Measurements from ENCODE around the gene ATP6V0C. TPM values are rescaled to one million over a fixed set of nuclear protein-coding genes. Genes with fewer than 3 reads are reported as not detected.

ATP6V0C gene
- polyA plus RNA-seq, 3 donors, result 176 to 310 (median 187) TPM

GRCh38 chr16:2530629-2531318 is 17.0 kb downstream of the ATP6V0C start:
- Mint-ChIP-seq H3K27me3 (ENCODE audit: low read depth in 3 of 3) (peaks cover 0 to 5% (median 0%) of the 10 kb centered on the region in 3 donors), H3K4me1 (peaks cover 38% of the 10 kb centered on the region), H3K27ac (peak overlapping the region; percentile 87 to 98 (median 92)), H3K4me3 (peak overlapping the region; percentile 82 to 91), H3K36me3 (peaks cover 28 to 53% of the 10 kb centered on the region in 2 donors), H3K9me3 (no peaks in the 10 kb centered on the region)
- peaks cover 8% of the 10 kb centered on the region for H3K79me2 ChIP-seq (ENCODE audit: insufficient read depth, low read length)
- peak overlapping the region in 1 of 3 experiments; percentile 70 for H3K4me3 ChIP-seq (replicated peaks in 1 of 3; ENCODE audit: low read depth in 2 of 3, low read length in 3 of 3)
- no peak for DNase-seq
- H3K4me2 ChIP-seq (replicated peaks; ENCODE audit: extremely low read depth, low read length, poor library complexity, severe bottlenecking), result peak overlapping the region; percentile 100
- H3K27ac ChIP-seq (ENCODE audit: low read depth in 1 of 2, low read length in 2 of 2), result peak overlapping the region; percentile 74 to 76
- intact Hi-C loops (cut with micrococcal nuclease), result no loop called here
- H3K9me3 ChIP-seq (replicated peaks in 1 of 2; ENCODE audit: control insufficient read depth in 1 of 2, insufficient read depth in 1 of 2, low read length in 2 of 2), result no peaks in the 10 kb centered on the region
- H4K20me1 ChIP-seq (ENCODE audit: insufficient read depth, low read length), result peaks cover 54% of the 10 kb centered on the region
- no peak overlapping the region for H2AFZ ChIP-seq (ENCODE audit: insufficient read depth, low read depth, low read length, poor library complexity, severe bottlenecking)
- no peaks in the 10 kb centered on the region for H3K27me3 ChIP-seq (ENCODE audit: control insufficient read depth in 2 of 2, insufficient read depth in 2 of 2, low read length in 2 of 2)
- peaks cover 40 to 55% of the 10 kb centered on the region in 2 donors for H3K4me1 ChIP-seq (ENCODE audit: control insufficient read depth in 1 of 2, insufficient read depth in 2 of 2, low read length in 2 of 2)
- H3K36me3 ChIP-seq (replicated peaks in 1 of 2; ENCODE audit: control insufficient read depth in 1 of 2, insufficient read depth in 2 of 2, low read length in 2 of 2), result peaks cover 44 to 51% of the 10 kb centered on the region in 2 donors
- peak overlapping the region; percentile 63 for H3K9ac ChIP-seq (ENCODE audit: insufficient read depth, low read length, poor library complexity, severe bottlenecking)
- 92% methylated on average over 8 of the region's 14 CpGs for WGBS (ENCODE audit: insufficient coverage)
- no peak for TF ChIP-seq CTCF (IDR thresholded peaks at IDR 0.05)

GRCh38 chr16:2531371-2531695 is 17.6 kb downstream of the ATP6V0C start, which contains the start of gene CEMP1:
CEMP1 (minus strand) TSS chr16:2531408; CDS start chr16:2531073, 335 bp downstream.
- H3K9me3 Mint-ChIP-seq, result no peaks in the 10 kb centered on the region
- Histone ChIP-seq H3K79me2 (ENCODE audit: insufficient read depth, low read length) (peaks cover 3% of the 10 kb centered on the region), H3K27me3 (ENCODE audit: control insufficient read depth in 2 of 2, insufficient read depth in 2 of 2, low read length in 2 of 2) (no peaks in the 10 kb centered on the region), H3K9ac (ENCODE audit: insufficient read depth, low read length, poor library complexity, severe bottlenecking) (peak within 1 kb of the TSS; percentile 95), H3K27ac (ENCODE audit: low read depth in 1 of 2, low read length in 2 of 2) (peak within 1 kb of the TSS; percentile 99 to 100), H2AFZ (ENCODE audit: insufficient read depth, low read depth, low read length, poor library complexity, severe bottlenecking) (peak within 1 kb of the TSS; percentile 61), H3K4me1 (ENCODE audit: control insufficient read depth in 1 of 2, insufficient read depth in 2 of 2, low read length in 2 of 2) (peaks cover 45 to 60% of the 10 kb centered on the region in 2 donors), H3K4me3 (replicated peaks in 1 of 3; ENCODE audit: low read depth in 2 of 3, low read length in 3 of 3) (peak within 1 kb of the TSS; percentile 48 to 92 (median 88)), H3K9me3 (replicated peaks in 1 of 2; ENCODE audit: control insufficient read depth in 1 of 2, insufficient read depth in 1 of 2, low read length in 2 of 2) (no peaks in the 10 kb centered on the region), H3K36me3 (replicated peaks in 1 of 2; ENCODE audit: control insufficient read depth in 1 of 2, insufficient read depth in 2 of 2, low read length in 2 of 2) (peaks cover 38 to 45% of the 10 kb centered on the region in 2 donors), H3K4me2 (replicated peaks; ENCODE audit: extremely low read depth, low read length, poor library complexity, severe bottlenecking) (peak within 1 kb of the TSS; percentile 100), H4K20me1 (ENCODE audit: insufficient read depth, low read length) (peaks cover 49% of the 10 kb centered on the region)
- TF ChIP-seq CTCF (IDR thresholded peaks at IDR 0.05), result no peak
- WGBS (ENCODE audit: insufficient coverage), result 0% methylated on average over 8 of the region's 11 CpGs
- H3K27ac Mint-ChIP-seq, result peak within 1 kb of the TSS; percentile 98 to 100 (median 98)
- intact Hi-C loops (cut with micrococcal nuclease), result no loop called here
- DNase-seq, result no peak
- peaks cover 0 to 5% (median 0%) of the 10 kb centered on the region in 3 donors for H3K27me3 Mint-ChIP-seq (ENCODE audit: low read depth in 3 of 3)
- H3K4me3 Mint-ChIP-seq, result peak within 1 kb of the TSS; percentile 91 to 97
- peaks cover 22 to 48% of the 10 kb centered on the region in 2 donors for H3K36me3 Mint-ChIP-seq
- peaks cover 41% of the 10 kb centered on the region for H3K4me1 Mint-ChIP-seq

All from CD14-positive monocyte (primary cell).